Stimulated activated CD8-positive, alpha-beta memory T cell treated with anti-CD3 and anti-CD28 coated beads, Interleukin-2, amount 100 ng/mL, for 1 hour (primary cell): ENCODE data around the gene GUK1.
A peak's percentile ranks its signal among the peaks of the same experiment; 100 is the strongest.

Experiments
- DNase-seq, 2 donors: peaks; one replicate each; pipeline ENCODE4 v3.0.0-alpha.2; 2020; ENCODE audit warnings: low read depth in 2 of 2

The GUK1 gene

GRCh38 chr1:228139931-228140723, at the start of gene GUK1:
Gene GUK1 (plus strand): TSS chr1:228140279. CDS start chr1:228140303, 24 bp downstream.
- peak; percentile 99 to 100 for DNase-seq

GRCh38 chr1:228090613-228091081, 49.4 kb upstream of the GUK1 start:
- DNase-seq = no peak

- no peak for DNase-seq
These were observed 49.0 kb upstream of the GUK1 start for GRCh38 chr1:228091084-228091483.

- DNase-seq = no peak
These were observed 47.6 kb upstream of the GUK1 start for GRCh38 chr1:228092342-228093049.

- no peak for DNase-seq
These were observed 46.8 kb upstream of the GUK1 start for GRCh38 chr1:228093050-228093906.

GRCh38 chr1:228094432-228095016, 45.6 kb upstream of the GUK1 start:
- no peak for DNase-seq

GRCh38 chr1:228095161-228095560, 44.9 kb upstream of the GUK1 start:
- DNase-seq = no peak

GRCh38 chr1:228095938-228096337, 44.1 kb upstream of the GUK1 start:
- DNase-seq = no peak

GRCh38 chr1:228096416-228097332, 43.4 kb upstream of the GUK1 start:
- no peak for DNase-seq

- DNase-seq = no peak
These were observed 42.6 kb upstream of the GUK1 start for GRCh38 chr1:228097333-228098081.

GRCh38 chr1:228098323-228098931, 41.7 kb upstream of the GUK1 start:
- DNase-seq = no peak

GRCh38 chr1:228099331-228099732, 40.7 kb upstream of the GUK1 start:
- DNase-seq = no peak

GRCh38 chr1:228100822-228101613, 39.1 kb upstream of the GUK1 start:
- no peak for DNase-seq

GRCh38 chr1:228101614-228101993, 38.5 kb upstream of the GUK1 start:
- no peak for DNase-seq

- DNase-seq = peak in 1 of 2 donors; percentile 39
These were observed 37.9 kb upstream of the GUK1 start for GRCh38 chr1:228101994-228102790.

GRCh38 chr1:228102791-228103620, 37.1 kb upstream of the GUK1 start, which contains the start of gene C1orf35:
Gene C1orf35 (minus strand): TSS chr1:228103325. CDS start chr1:228103227, 98 bp downstream.
- peak; percentile 86 to 88 for DNase-seq
